ENCODE measurements around the gene TRIM14. TPM values are rescaled to one million over a fixed set of nuclear protein-coding genes. Genes with fewer than 3 reads are reported as not detected.

Gene TRIM14
- total and polyA plus RNA-seq, 2 of the 13 experiments (the other 11 are each of a cell fraction or from before 2014, with no cell fraction given) = 9.2 to 13.0 TPM

GRCh38 chr9:98158071-98158831 lies 39.2 kb upstream of the TRIM14 start (continued):
- no peak for TF ChIP-seq ZNF407 (CRISPR knock-in tag; IDR thresholded peaks at IDR 0.05; ENCODE audit: not compliant biosample characterization)
- no peak for TF ChIP-seq ZBTB34 (CRISPR knock-in tag; IDR thresholded peaks at IDR 0.05)
- TF ChIP-seq ZNF788 (CRISPR knock-in tag; IDR thresholded peaks at IDR 0.05; ENCODE audit: borderline replicate concordance) = no peak; the same call in 1 of the 2 replicates
- no peak for TF ChIP-seq ZNF282 (IDR thresholded peaks at IDR 0.05; ENCODE audit: partially characterized antibody)
- TF ChIP-seq HOXA7 (CRISPR knock-in tag; IDR thresholded peaks at IDR 0.05) = no peak
- TF ChIP-seq RERE (CRISPR knock-in tag; IDR thresholded peaks at IDR 0.05; ENCODE audit: low read depth) = peak; percentile 64; the same call in 1 of the 2 replicates
- 0 out of 2 replicates have a peak, but pooled peaks have one; percentile 35 for TF ChIP-seq ZSCAN25 (CRISPR knock-in tag; IDR thresholded peaks at IDR 0.05)
- peak; percentile 28; the same call in 1 of the 2 replicates for TF ChIP-seq SOX5 (CRISPR knock-in tag; IDR thresholded peaks at IDR 0.05; ENCODE audit: borderline replicate concordance)
- peak; percentile 24; the same call in 1 of the 2 replicates for TF ChIP-seq NR2C2 (CRISPR knock-in tag; IDR thresholded peaks at IDR 0.05; ENCODE audit: borderline replicate concordance)
- 0 out of 2 replicates have a peak, but pooled peaks have one; percentile 35 for TF ChIP-seq GZF1 (CRISPR knock-in tag; IDR thresholded peaks at IDR 0.05)
- no peak for TF ChIP-seq ZNF33A (CRISPR knock-in tag; IDR thresholded peaks at IDR 0.05; ENCODE audit: borderline replicate concordance)
- TF ChIP-seq ZSCAN9 (CRISPR knock-in tag; IDR thresholded peaks at IDR 0.05; ENCODE audit: borderline replicate concordance) = 0 out of 2 replicates have a peak, but pooled peaks have one; percentile 66
- TF ChIP-seq HDAC1 (CRISPR knock-in tag; IDR thresholded peaks at IDR 0.05) = peak; percentile 58; the same call in 1 of the 2 replicates

Measured in HepG2 (cell line).